ENCODE measurements around the gene RGS4. TPM values are rescaled to one million over a fixed set of nuclear protein-coding genes. Genes with fewer than 3 reads are reported as not detected.

Gene RGS4
- total and polyA plus RNA-seq, 2 experiments from 2014 or later = 0.32 to 0.38 TPM

DNA sequence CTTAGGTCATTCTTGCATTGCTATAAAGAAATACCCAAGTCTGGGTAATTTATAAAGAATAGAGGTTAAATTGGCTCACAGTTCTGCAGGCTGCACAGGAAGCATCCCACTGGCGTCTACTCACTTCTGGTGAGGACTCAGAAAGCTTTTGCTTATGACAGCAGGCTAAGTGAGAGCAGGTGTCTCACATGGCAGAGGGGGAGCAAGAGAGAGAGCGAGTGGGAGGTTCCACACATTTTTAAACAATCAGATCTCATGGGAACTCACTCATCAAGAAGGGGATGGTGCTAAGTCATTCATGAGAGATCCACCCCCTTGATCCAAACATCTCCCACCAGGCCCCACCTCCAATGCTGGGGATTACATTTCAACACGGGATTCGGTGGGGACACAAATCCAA, 13.6 kb upstream of the RGS4 start (continued):
- TF ChIP-seq, protein P1, sequence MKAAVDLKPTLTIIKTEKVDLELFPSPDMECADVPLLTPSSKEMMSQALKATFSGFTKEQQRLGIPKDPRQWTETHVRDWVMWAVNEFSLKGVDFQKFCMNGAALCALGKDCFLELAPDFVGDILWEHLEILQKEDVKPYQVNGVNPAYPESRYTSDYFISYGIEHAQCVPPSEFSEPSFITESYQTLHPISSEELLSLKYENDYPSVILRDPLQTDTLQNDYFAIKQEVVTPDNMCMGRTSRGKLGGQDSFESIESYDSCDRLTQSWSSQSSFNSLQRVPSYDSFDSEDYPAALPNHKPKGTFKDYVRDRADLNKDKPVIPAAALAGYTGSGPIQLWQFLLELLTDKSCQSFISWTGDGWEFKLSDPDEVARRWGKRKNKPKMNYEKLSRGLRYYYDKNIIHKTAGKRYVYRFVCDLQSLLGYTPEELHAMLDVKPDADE (IDR thresholded peaks at IDR 0.05) = no peak
- no peak for TF ChIP-seq POLR2AphosphoS5 (IDR thresholded peaks at IDR 0.05; ENCODE audit: low read depth)
- no peak for TF ChIP-seq CREB1 (CRISPR knock-in tag; IDR thresholded peaks at IDR 0.05; ENCODE audit: low read depth)
- TF ChIP-seq, protein P2, sequence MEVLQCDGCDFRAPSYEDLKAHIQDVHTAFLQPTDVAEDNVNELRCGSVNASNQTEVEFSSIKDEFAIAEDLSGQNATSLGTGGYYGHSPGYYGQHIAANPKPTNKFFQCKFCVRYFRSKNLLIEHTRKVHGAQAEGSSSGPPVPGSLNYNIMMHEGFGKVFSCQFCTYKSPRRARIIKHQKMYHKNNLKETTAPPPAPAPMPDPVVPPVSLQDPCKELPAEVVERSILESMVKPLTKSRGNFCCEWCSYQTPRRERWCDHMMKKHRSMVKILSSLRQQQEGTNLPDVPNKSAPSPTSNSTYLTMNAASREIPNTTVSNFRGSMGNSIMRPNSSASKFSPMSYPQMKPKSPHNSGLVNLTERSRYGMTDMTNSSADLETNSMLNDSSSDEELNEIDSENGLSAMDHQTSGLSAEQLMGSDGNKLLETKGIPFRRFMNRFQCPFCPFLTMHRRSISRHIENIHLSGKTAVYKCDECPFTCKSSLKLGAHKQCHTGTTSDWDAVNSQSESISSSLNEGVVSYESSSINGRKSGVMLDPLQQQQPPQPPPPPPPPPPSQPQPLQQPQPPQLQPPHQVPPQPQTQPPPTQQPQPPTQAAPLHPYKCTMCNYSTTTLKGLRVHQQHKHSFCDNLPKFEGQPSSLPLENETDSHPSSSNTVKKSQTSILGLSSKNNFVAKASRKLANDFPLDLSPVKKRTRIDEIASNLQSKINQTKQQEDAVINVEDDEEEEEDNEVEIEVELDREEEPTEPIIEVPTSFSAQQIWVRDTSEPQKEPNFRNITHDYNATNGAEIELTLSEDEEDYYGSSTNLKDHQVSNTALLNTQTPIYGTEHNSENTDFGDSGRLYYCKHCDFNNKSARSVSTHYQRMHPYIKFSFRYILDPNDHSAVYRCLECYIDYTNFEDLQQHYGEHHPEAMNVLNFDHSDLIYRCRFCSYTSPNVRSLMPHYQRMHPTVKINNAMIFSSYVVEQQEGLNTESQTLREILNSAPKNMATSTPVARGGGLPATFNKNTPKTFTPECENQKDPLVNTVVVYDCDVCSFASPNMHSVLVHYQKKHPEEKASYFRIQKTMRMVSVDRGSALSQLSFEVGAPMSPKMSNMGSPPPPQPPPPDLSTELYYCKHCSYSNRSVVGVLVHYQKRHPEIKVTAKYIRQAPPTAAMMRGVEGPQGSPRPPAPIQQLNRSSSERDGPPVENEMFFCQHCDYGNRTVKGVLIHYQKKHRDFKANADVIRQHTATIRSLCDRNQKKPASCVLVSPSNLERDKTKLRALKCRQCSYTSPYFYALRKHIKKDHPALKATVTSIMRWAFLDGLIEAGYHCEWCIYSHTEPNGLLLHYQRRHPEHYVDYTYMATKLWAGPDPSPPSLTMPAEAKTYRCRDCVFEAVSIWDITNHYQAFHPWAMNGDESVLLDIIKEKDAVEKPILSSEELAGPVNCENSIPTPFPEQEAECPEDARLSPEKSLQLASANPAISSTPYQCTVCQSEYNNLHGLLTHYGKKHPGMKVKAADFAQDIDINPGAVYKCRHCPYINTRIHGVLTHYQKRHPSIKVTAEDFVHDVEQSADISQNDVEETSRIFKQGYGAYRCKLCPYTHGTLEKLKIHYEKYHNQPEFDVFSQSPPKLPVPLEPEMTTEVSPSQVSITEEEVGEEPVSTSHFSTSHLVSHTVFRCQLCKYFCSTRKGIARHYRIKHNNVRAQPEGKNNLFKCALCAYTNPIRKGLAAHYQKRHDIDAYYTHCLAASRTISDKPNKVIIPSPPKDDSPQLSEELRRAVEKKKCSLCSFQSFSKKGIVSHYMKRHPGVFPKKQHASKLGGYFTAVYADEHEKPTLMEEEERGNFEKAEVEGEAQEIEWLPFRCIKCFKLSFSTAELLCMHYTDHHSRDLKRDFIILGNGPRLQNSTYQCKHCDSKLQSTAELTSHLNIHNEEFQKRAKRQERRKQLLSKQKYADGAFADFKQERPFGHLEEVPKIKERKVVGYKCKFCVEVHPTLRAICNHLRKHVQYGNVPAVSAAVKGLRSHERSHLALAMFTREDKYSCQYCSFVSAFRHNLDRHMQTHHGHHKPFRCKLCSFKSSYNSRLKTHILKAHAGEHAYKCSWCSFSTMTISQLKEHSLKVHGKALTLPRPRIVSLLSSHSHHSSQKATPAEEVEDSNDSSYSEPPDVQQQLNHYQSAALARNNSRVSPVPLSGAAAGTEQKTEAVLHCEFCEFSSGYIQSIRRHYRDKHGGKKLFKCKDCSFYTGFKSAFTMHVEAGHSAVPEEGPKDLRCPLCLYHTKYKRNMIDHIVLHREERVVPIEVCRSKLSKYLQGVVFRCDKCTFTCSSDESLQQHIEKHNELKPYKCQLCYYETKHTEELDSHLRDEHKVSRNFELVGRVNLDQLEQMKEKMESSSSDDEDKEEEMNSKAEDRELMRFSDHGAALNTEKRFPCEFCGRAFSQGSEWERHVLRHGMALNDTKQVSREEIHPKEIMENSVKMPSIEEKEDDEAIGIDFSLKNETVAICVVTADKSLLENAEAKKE (CRISPR knock-in tag; IDR thresholded peaks at IDR 0.05) = no peak
- TF ChIP-seq STAT1 (IDR thresholded peaks at IDR 0.05; ENCODE audit: unreplicated experiment) = no peak
- no peak for TF ChIP-seq JUNB (IDR thresholded peaks at IDR 0.05; ENCODE audit: unreplicated experiment)

DNA sequence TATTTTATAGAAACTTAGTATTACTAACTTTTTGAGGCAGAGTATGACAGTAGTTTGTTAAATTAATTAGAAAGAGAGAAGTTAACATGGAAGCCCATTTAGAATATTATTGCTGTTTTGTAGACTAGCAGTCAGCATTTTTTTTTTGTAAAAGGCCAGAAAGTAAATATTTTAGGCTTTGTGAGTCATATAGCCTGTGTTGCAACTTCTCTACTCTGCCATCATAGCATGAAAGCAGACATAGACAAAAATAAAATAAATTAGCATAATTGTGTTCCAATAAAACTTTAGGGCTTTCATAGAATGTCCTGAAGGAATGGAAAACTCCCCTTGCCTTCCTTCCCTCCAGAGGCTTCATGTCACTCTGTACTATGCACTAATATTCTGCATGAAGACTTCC, 12.3 kb upstream of the RGS4 start:
- H3K27me3 Mint-ChIP-seq (ENCODE audit: insufficient read depth, low read depth, poor library complexity) = no peaks in the 10 kb centered on the region

More for the DNA sequence above, 12.3 kb upstream of the RGS4 start:
- Mint-ChIP-seq H3K27ac (no peak overlapping the region), H3K4me1 (no peaks in the 10 kb centered on the region; the same call in 2 of the 3 replicates), H3K9me3 (no peaks in the 10 kb centered on the region), H3K4me3 (no peak overlapping the region), H3K36me3 (ENCODE audit: low read depth) (no peaks in the 10 kb centered on the region)
- DNase-seq (ENCODE audit: low spot score) (no peak), ATAC-seq (no peak)
- Histone ChIP-seq H3K4me1 (ENCODE audit: insufficient read depth) (no peaks in the 10 kb centered on the region), H3K27ac (ENCODE audit: low read depth) (no peak overlapping the region), H3K4me3 (no peak overlapping the region), H3F3A (replicated peaks; ENCODE audit: low read depth) (no peaks in the 10 kb centered on the region), H3K4me2 (no peak overlapping the region), H3K36me3 (ENCODE audit: insufficient read depth) (no peaks in the 10 kb centered on the region), H2AFZ (no peak overlapping the region), H3K79me2 (replicated peaks; ENCODE audit: insufficient read depth) (no peaks in the 10 kb centered on the region), H3K27me3 (ENCODE audit: insufficient read depth) (no peaks in the 10 kb centered on the region), H3K9me2 (ENCODE audit: insufficient read depth) (no peaks in the 10 kb centered on the region), H4K20me1 (replicated peaks; ENCODE audit: insufficient read depth) (no peaks in the 10 kb centered on the region)
- TF ChIP-seq EZH2 (IDR thresholded peaks at IDR 0.05; ENCODE audit: low read depth, unreplicated experiment) (no peak), NANOG (IDR thresholded peaks at IDR 0.05; ENCODE audit: borderline replicate concordance) (no peak), CREB1 (CRISPR knock-in tag; IDR thresholded peaks at IDR 0.05; ENCODE audit: low read depth) (no peak), ZNF114 (CRISPR knock-in tag; IDR thresholded peaks at IDR 0.05) (no peak), ZNF331 (CRISPR knock-in tag; IDR thresholded peaks at IDR 0.05; ENCODE audit: low read depth) (no peak)
- TF ChIP-seq, protein P1 (IDR thresholded peaks at IDR 0.05) = no peak

Measured in GM23338 (cell line).